ENCODE results near the gene SOWAHD.
"Not testable (repeated sequence)": the region's sequence is repeated elsewhere in the genome, so short reads cannot be mapped to it uniquely, and the experiment has no call there.

The SOWAHD gene
- 0 to 0.77 reads per million in 2 donors for total RNA-seq

GRCh38 chrX:119757979-119758730, at the start of gene SOWAHD:
Gene SOWAHD (plus strand): TSS chrX:119758588. CDS start chrX:119758668, 80 bp downstream.
- peak; percentile 29 for DNase-seq

GRCh38 chrX:119708936-119709335, 49.5 kb upstream of the SOWAHD start:
- no peak for DNase-seq

GRCh38 chrX:119709630-119710029, 48.8 kb upstream of the SOWAHD start:
- no peak for DNase-seq

GRCh38 chrX:119721487-119721886, 36.9 kb upstream of the SOWAHD start:
- no peak for DNase-seq

- no peak for DNase-seq
Observed at GRCh38 chrX:119721926-119722325, 36.5 kb upstream of the SOWAHD start.

GRCh38 chrX:119726900-119727555, 31.4 kb upstream of the SOWAHD start:
- DNase-seq, result no peak

- DNase-seq, result no peak
Observed at GRCh38 chrX:119728487-119728886, 29.9 kb upstream of the SOWAHD start.

GRCh38 chrX:119729408-119730201, 28.8 kb upstream of the SOWAHD start:
- DNase-seq, result peak; percentile 62

- no peak for DNase-seq
Observed at GRCh38 chrX:119734897-119735339, 23.5 kb upstream of the SOWAHD start.

- no peak for DNase-seq
Observed at GRCh38 chrX:119735467-119735866, 22.9 kb upstream of the SOWAHD start.

- DNase-seq, result no peak
Observed at GRCh38 chrX:119736206-119736764, 22.1 kb upstream of the SOWAHD start.

GRCh38 chrX:119738742-119739141, 19.6 kb upstream of the SOWAHD start:
- no peak for DNase-seq

- no peak for DNase-seq
Observed at GRCh38 chrX:119745283-119745848, 13.0 kb upstream of the SOWAHD start.

GRCh38 chrX:119750131-119750530, 8.3 kb upstream of the SOWAHD start:
- DNase-seq, result not testable (repeated sequence)

GRCh38 chrX:119750751-119751150, 7.6 kb upstream of the SOWAHD start:
- DNase-seq, result not testable (repeated sequence)

- no peak for DNase-seq
Observed at GRCh38 chrX:119753001-119753400, 5.4 kb upstream of the SOWAHD start.

GRCh38 chrX:119753639-119754257, 4.6 kb upstream of the SOWAHD start:
- DNase-seq, result peak; percentile 40

- peak; percentile 32 for DNase-seq
Observed at GRCh38 chrX:119755981-119756533, 2.3 kb upstream of the SOWAHD start.

- no peak for DNase-seq
Observed at GRCh38 chrX:119756926-119757635, 1.3 kb upstream of the SOWAHD start.

- no peak for DNase-seq
Observed at GRCh38 chrX:119757646-119757978, 776 bp upstream of the SOWAHD start.

- peak; percentile 31 for DNase-seq
Observed at GRCh38 chrX:119758731-119759247, 401 bp downstream of the SOWAHD start.
